HepG2 (cell line): Measurements from ENCODE around the gene NHERF2. TPM values are rescaled to one million over a fixed set of nuclear protein-coding genes. Genes with fewer than 3 reads are reported as not detected.

Experiments
- CBX5 ChIP-seq: sonication (generic); formaldehyde crosslinking; IDR thresholded peaks from 2 replicates; pipeline ENCODE4 v1.4.0; 2020; ENCODE audit warnings: missing genetic modification reagents, borderline replicate concordance
- GABPB1 ChIP-seq: IDR thresholded peaks from 2 replicates; pipeline ENCODE4 v1.6.1; 2016; ENCODE audit warnings: mild to moderate bottlenecking, missing genetic modification reagents, moderate library complexity, missing compliant biosample characterization
- GPN1 ChIP-seq: sonication (generic); formaldehyde crosslinking; IDR thresholded peaks from 2 replicates; pipeline ENCODE4 v1.5.1; 2020; ENCODE audit warnings: missing genetic modification reagents, borderline replicate concordance
- NCOA2 ChIP-seq: sonication (generic); formaldehyde crosslinking; IDR thresholded peaks from 2 replicates; pipeline ENCODE4 v1.8.0; 2022; ENCODE audit warnings: inconsistent platforms
- SALL1 ChIP-seq: sonication (generic); formaldehyde crosslinking; IDR thresholded peaks from 2 replicates; pipeline ENCODE4 v1.8.0; 2022; ENCODE audit warnings: mild to moderate bottlenecking, missing genetic modification reagents
- SP5 ChIP-seq: IDR thresholded peaks from 2 replicates; pipeline ENCODE4 v1.6.1; 2016; ENCODE audit warnings: low read depth, borderline replicate concordance
- TAF1 ChIP-seq: sonication (generic); formaldehyde crosslinking; IDR thresholded peaks from 2 replicates; pipeline ENCODE4 v1.4.0; 2020; ENCODE audit warnings: missing genetic modification reagents
- ZBTB7B ChIP-seq: sonication (generic); formaldehyde crosslinking; IDR thresholded peaks from 2 replicates; pipeline ENCODE4 v1.4.0; 2020; ENCODE audit warnings: missing genetic modification reagents
- ZFP1 ChIP-seq: IDR thresholded peaks from 2 replicates; pipeline ENCODE4 v1.6.1; 2016
- ZFP41 ChIP-seq: sonication (generic); formaldehyde crosslinking; IDR thresholded peaks from 2 replicates; pipeline ENCODE4 v1.4.0; 2020; ENCODE audit warnings: mild to moderate bottlenecking, missing genetic modification reagents, borderline replicate concordance
- ZHX2 ChIP-seq, 2 experiments: sonication (generic) in 1 of 2; formaldehyde crosslinking in 1 of 2; IDR thresholded peaks; 2 replicates each; pipeline versions ENCODE4 v1.6.1 to v1.9.0; 2014 to 2022; ENCODE audit warnings: antibody characterized with exemption in 1 of 2, borderline replicate concordance in 1 of 2, inconsistent platforms in 1 of 2, low read depth in 1 of 2, missing genetic modification reagents in 1 of 2
- ZNF101 ChIP-seq: sonication (generic); formaldehyde crosslinking; IDR thresholded peaks from 2 replicates; pipeline ENCODE4 v1.4.0; 2020; ENCODE audit warnings: mild to moderate bottlenecking, low read depth, missing genetic modification reagents, borderline replicate concordance
- ZNF136 ChIP-seq: sonication (generic); formaldehyde crosslinking; IDR thresholded peaks from 2 replicates; pipeline ENCODE4 v1.8.1; 2022; ENCODE audit warnings: low read depth, mild to moderate bottlenecking, moderate library complexity, missing genetic modification reagents
- ZNF501 ChIP-seq: sonication (generic); formaldehyde crosslinking; IDR thresholded peaks from 2 replicates; pipeline ENCODE4 v1.5.1; 2020; ENCODE audit warnings: mild to moderate bottlenecking, moderate library complexity, missing genetic modification reagents
- ZNF570 ChIP-seq: sonication (generic); formaldehyde crosslinking; IDR thresholded peaks from 2 replicates; pipeline ENCODE4 v1.4.0; 2020; ENCODE audit warnings: mild to moderate bottlenecking, missing genetic modification reagents, borderline replicate concordance
- ZNF589 ChIP-seq: sonication (generic); formaldehyde crosslinking; conservative IDR thresholded peaks from 2 replicates; pipeline ENCODE4 v1.8.0; 2022; ENCODE audit warnings: mild to moderate bottlenecking, moderate library complexity, missing genetic modification reagents
- polyA plus RNA-seq, 8 experiments: library from polyadenylated mRNA; depleted of rRNA in 3 of 8; stranded (reverse) in 7 of 8; unstranded in 1 of 8; fragments of >200 nt; fragmentation: Illumina TruSeq in 4 of 8; extraction: Trizol in 4 of 8; gene quantifications; 2 replicates each; pipeline versions ENCODE4 v1.2.1 to v1.2.3, GENCODE V29; 2011 to 2016; ENCODE audit warnings: low read depth in 4 of 8, missing spikeins in 1 of 8, mixed read lengths in 1 of 8; ENCODE audit not compliant: insufficient read depth in 1 of 8
- total RNA-seq, 5 experiments: library from RNA; depleted of rRNA; stranded (reverse); fragments of >200 nt; fragmentation: Illumina TruSeq; extraction: Trizol; gene quantifications; 2 replicates each; pipeline ENCODE4 v1.2.3, GENCODE V29; 2016; ENCODE audit warnings: low read depth in 1 of 5
- TF ChIP-seq, protein P1 (sequence below): sonication (generic); formaldehyde crosslinking; IDR thresholded peaks from 2 replicates; pipeline ENCODE4 v1.5.0; 2020; ENCODE audit warnings: missing genetic modification reagents
- TF ChIP-seq, protein P2 (sequence below): sonication (generic); formaldehyde crosslinking; IDR thresholded peaks from 2 replicates; pipeline ENCODE4 v1.5.1; 2020; ENCODE audit warnings: missing genetic modification reagents, mild to moderate bottlenecking, borderline replicate concordance
- TF ChIP-seq, protein P3 (sequence below): sonication (generic); formaldehyde crosslinking; IDR thresholded peaks from 2 replicates; pipeline ENCODE4 v1.4.0; 2020; ENCODE audit warnings: mild to moderate bottlenecking, missing genetic modification reagents
- TF ChIP-seq, protein P4 (sequence below): sonication (generic); formaldehyde crosslinking; IDR thresholded peaks from 2 replicates; pipeline ENCODE4 v1.8.1; 2023; ENCODE audit warnings: mild to moderate bottlenecking, missing genetic modification reagents, borderline replicate concordance

NHERF2 gene
- total and polyA plus RNA-seq, 2 of the 13 experiments (the other 11 are each of a cell fraction or from before 2014, with no cell fraction given) = 23.7 to 39.3 TPM

DNA sequence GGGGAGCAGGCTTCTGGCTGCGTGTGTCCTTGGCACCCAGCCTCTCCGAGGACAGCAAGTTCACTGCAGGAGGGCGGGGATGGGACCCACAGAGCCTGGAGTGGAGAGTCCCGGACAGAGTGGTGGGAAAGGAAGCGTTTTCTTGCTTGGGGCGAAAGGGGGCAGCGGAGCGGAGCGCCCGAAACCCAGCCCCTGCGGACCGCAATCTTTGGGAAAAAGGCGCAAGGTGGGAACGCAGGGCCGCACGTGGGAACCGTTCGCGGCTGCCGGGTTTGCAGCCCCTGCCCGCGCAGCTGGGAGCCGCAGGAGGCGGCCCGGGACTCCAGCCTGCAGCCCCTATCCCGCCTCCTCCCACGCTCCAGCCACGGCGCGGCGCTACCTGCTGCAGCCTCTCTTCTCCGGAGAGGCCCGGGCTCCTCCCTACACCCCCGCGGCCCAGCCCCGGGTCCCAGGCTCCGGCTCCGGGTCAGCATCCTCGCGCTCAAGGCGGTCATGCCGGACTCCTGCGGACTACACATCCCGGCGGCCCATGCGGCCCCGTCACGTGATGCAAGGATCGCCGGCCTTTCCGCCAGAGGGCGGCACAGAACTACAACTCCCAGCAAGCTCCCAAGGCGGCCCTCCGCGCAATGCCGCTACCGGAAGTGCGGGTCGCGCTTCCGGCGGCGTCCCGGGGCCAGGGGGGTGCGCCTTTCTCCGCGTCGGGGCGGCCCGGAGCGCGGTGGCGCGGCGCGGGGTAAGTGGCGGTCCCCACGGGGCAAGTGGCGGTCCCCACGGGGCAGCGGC lies 20.8 kb downstream of the NHERF2 start, which contains the start of the genes NTHL1 and TSC2 (continued):
- TF ChIP-seq ZHX2 (IDR thresholded peaks at IDR 0.05; ENCODE audit: low read depth) (peak; percentile 90), ZHX2 (CRISPR knock-in tag; IDR thresholded peaks at IDR 0.05; ENCODE audit: borderline replicate concordance) (no peak), GABPB1 (CRISPR knock-in tag) (peak; percentile 97), NCOA2 (CRISPR knock-in tag) (no peak; the same call in 1 of the 2 replicates), ZBTB7B (CRISPR knock-in tag) (peak; percentile 40; the same call in 1 of the 2 replicates), TAF1 (CRISPR knock-in tag) (peak; percentile 50), ZNF589 (CRISPR knock-in tag) (peak; percentile 44; the same call in 1 of the 2 replicates), ZNF136 (CRISPR knock-in tag) (peak; percentile 81), ZFP41 (no peak), GPN1 (CRISPR knock-in tag) (no peak), ZNF570 (CRISPR knock-in tag) (no peak), SALL1 (peak; percentile 78; the same call in 1 of the 2 replicates), ZNF101 (CRISPR knock-in tag) (no peak), CBX5 (CRISPR knock-in tag) (no peak), SP5 (CRISPR knock-in tag) (no peak), ZNF501 (CRISPR knock-in tag) (peak; percentile 48; the same call in 1 of the 2 replicates), ZFP1 (CRISPR knock-in tag) (no peak)
- TF ChIP-seq, protein P1, sequence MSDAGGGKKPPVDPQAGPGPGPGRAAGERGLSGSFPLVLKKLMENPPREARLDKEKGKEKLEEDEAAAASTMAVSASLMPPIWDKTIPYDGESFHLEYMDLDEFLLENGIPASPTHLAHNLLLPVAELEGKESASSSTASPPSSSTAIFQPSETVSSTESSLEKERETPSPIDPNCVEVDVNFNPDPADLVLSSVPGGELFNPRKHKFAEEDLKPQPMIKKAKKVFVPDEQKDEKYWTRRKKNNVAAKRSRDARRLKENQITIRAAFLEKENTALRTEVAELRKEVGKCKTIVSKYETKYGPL (CRISPR knock-in tag) = no peak
- TF ChIP-seq, protein P2, sequence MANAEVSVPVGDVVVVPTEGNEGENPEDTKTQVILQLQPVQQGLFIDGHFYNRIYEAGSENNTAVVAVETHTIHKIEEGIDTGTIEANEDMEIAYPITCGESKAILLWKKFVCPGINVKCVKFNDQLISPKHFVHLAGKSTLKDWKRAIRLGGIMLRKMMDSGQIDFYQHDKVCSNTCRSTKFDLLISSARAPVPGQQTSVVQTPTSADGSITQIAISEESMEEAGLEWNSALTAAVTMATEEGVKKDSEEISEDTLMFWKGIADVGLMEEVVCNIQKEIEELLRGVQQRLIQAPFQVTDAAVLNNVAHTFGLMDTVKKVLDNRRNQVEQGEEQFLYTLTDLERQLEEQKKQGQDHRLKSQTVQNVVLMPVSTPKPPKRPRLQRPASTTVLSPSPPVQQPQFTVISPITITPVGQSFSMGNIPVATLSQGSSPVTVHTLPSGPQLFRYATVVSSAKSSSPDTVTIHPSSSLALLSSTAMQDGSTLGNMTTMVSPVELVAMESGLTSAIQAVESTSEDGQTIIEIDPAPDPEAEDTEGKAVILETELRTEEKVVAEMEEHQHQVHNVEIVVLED (CRISPR knock-in tag) = peak; percentile 97
- TF ChIP-seq, protein P3, sequence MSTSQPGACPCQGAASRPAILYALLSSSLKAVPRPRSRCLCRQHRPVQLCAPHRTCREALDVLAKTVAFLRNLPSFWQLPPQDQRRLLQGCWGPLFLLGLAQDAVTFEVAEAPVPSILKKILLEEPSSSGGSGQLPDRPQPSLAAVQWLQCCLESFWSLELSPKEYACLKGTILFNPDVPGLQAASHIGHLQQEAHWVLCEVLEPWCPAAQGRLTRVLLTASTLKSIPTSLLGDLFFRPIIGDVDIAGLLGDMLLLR (CRISPR knock-in tag) = no peak; the same call in none of the 2 replicates
- TF ChIP-seq, protein P4, sequence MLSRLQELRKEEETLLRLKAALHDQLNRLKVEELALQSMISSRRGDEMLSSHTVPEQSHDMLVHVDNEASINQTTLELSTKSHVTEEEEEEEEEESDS (CRISPR knock-in tag) = peak; percentile 72; the same call in 1 of the 2 replicates
